Breast epithelium (tissue), 3 donors: ENCODE measurements around the gene SDHAF1.

Experiments
- CTCF ChIP-seq, 3 donors: fragments of 450-650 bp; IDR thresholded peaks; one replicate each; pipeline ENCODE4 v1.5.1; 2016 to 2017; ENCODE audit warnings: antibody characterized with exemption in 3 of 3, mild to moderate bottlenecking in 3 of 3, moderate library complexity in 3 of 3
- POLR2A ChIP-seq: fragments of 450-650 bp; IDR thresholded peaks from one replicate; pipeline ENCODE4 v1.6.1; 2016; ENCODE audit warnings: antibody characterized with exemption, mild to moderate bottlenecking, moderate library complexity
- POLR2AphosphoS5 ChIP-seq, 3 donors: sonication (generic); formaldehyde crosslinking; IDR thresholded peaks; one replicate each; pipeline ENCODE4 v1.6.1; 2017; ENCODE audit warnings: antibody characterized with exemption in 3 of 3

GRCh38 chr19:35966771-35967170 is 28.2 kb upstream of the SDHAF1 start:
- TF ChIP-seq CTCF (IDR thresholded peaks at IDR 0.05) (no peak), POLR2A (no peak), POLR2AphosphoS5 (IDR thresholded peaks at IDR 0.05) (no peak)
